Body of pancreas (tissue), 4 donors: ENCODE data around the gene SEC31B.

ENCODE experiments used
- CTCF ChIP-seq, 7 experiments: fragments of 450-650 bp in 4 of 7; fragments of 200-600 bp in 3 of 7; sonication (generic) in 3 of 7; IDR thresholded peaks; one replicate each; pipeline ENCODE4 v1.5.1; 2016 to 2019; ENCODE audit warnings: antibody characterized with exemption in 7 of 7
- POLR2A ChIP-seq, 3 donors: fragments of 450-650 bp; IDR thresholded peaks; one replicate each; pipeline ENCODE4 v1.6.1; 2016; ENCODE audit warnings: antibody characterized with exemption in 3 of 3, mild to moderate bottlenecking in 2 of 3

- TF ChIP-seq POLR2A (IDR thresholded peaks at IDR 0.05) (no peak), CTCF (IDR thresholded peaks at IDR 0.05) (no peak)
These were observed 41.3 kb upstream of the SEC31B start for GRCh38 chr10:100561005-100561404.
